Chondrocyte (in vitro differentiated cells): Measurements from ENCODE around the gene CXorf51B. TPM values are rescaled to one million over a fixed set of nuclear protein-coding genes. Genes with fewer than 3 reads are reported as not detected.
"Not testable (repeated sequence)": the region's sequence is repeated elsewhere in the genome, so short reads cannot be mapped to it uniquely, and the experiment has no call there.

Source experiments
- DNase-seq: peaks from one replicate; pipeline ENCODE4 v3.0.0; 2021; ENCODE audit warnings: mixed read lengths, low spot score
- H3K27ac Mint-ChIP-seq: one replicate; pipeline ENCODE4 v1.8.0; 2021; ENCODE audit warnings: mild to moderate bottlenecking, moderate library complexity, mixed read lengths; ENCODE audit not compliant: unreplicated experiment
- H3K27me3 Mint-ChIP-seq: 2 replicates; pipeline ENCODE4 v1.8.0; 2021; ENCODE audit warnings: low read depth, mixed read lengths
- H3K36me3 Mint-ChIP-seq: 2 replicates; pipeline ENCODE4 v1.8.0; 2021; ENCODE audit warnings: low read depth, mixed read lengths
- H3K4me1 Mint-ChIP-seq: 2 replicates; pipeline ENCODE4 v1.8.0; 2021; ENCODE audit warnings: low read depth, mild to moderate bottlenecking, mixed read lengths
- H3K4me3 Mint-ChIP-seq: one replicate; pipeline ENCODE4 v1.8.0; 2021; ENCODE audit warnings: mild to moderate bottlenecking, moderate library complexity, mixed read lengths; ENCODE audit not compliant: unreplicated experiment
- H3K9me3 Mint-ChIP-seq: 2 replicates; pipeline ENCODE4 v1.8.0; 2021; ENCODE audit warnings: low read depth, mixed read lengths
- CTCF ChIP-seq: fragments of 200-600 bp; sonication (generic); IDR thresholded peaks from 2 replicates; pipeline ENCODE4 v1.5.0; 2021; ENCODE audit warnings: antibody characterized with exemption, mild to moderate bottlenecking, moderate library complexity
- long read RNA-seq: library from polyadenylated mRNA; stranded (forward); transcript quantifications from one replicate; pipeline ENCODE4 v2.0.0, GENCODE V29; 2021
- total RNA-seq: library from RNA; stranded (reverse); gene quantifications from 3 replicates; pipeline ENCODE4 v1.2.1, GENCODE V29; 2021

Gene CXorf51B
- total RNA-seq, result not detected in 3 replicates
- long read RNA-seq, result 0 reads

GRCh38 chrX:146809471-146809870, at the start of gene CXorf51B:
CXorf51B (plus strand) TSS chrX:146809771; CDS start chrX:146809792, 21 bp downstream.
- H3K4me1 Mint-ChIP-seq, H3K9me3 Mint-ChIP-seq, DNase-seq, H3K36me3 Mint-ChIP-seq, H3K27ac Mint-ChIP-seq, H3K27me3 Mint-ChIP-seq, H3K4me3 Mint-ChIP-seq: not testable (repeated sequence)

GRCh38 chrX:146814644-146815043, 5.1 kb downstream of the CXorf51B start, which contains the start of gene CXorf51A:
CXorf51A (minus strand) TSS chrX:146814744; CDS start chrX:146814723, 21 bp downstream.
- H3K4me1 Mint-ChIP-seq, H3K27ac Mint-ChIP-seq, DNase-seq, H3K4me3 Mint-ChIP-seq, H3K36me3 Mint-ChIP-seq, H3K9me3 Mint-ChIP-seq, H3K27me3 Mint-ChIP-seq: not testable (repeated sequence)

- no peaks in the 10 kb centered on the region for H3K27me3 Mint-ChIP-seq
Observed at GRCh38 chrX:146831994-146832393, 22.4 kb downstream of the CXorf51B start.

GRCh38 chrX:146854281-146854680, 44.7 kb downstream of the CXorf51B start:
- Mint-ChIP-seq H3K27me3 (no peaks in the 10 kb centered on the region), H3K4me3 (no peak overlapping the region), H3K9me3 (peaks cover 50% of the 10 kb centered on the region), H3K4me1 (no peaks in the 10 kb centered on the region), H3K27ac (no peak overlapping the region), H3K36me3 (no peaks in the 10 kb centered on the region)
- no peak for DNase-seq
- TF ChIP-seq CTCF, result no peak

More at GRCh38 chrX:146831994-146832393, 22.4 kb downstream of the CXorf51B start:
- H3K36me3 Mint-ChIP-seq, result no peaks in the 10 kb centered on the region
- no peak for TF ChIP-seq CTCF
- no peaks in the 10 kb centered on the region for H3K4me1 Mint-ChIP-seq
- H3K4me3 Mint-ChIP-seq, result no peak overlapping the region
- H3K27ac Mint-ChIP-seq, result no peak overlapping the region
- no peak for DNase-seq
- peaks cover 22% of the 10 kb centered on the region for H3K9me3 Mint-ChIP-seq

Other genes starting within 250 kb of the CXorf51B start
- gene CXorf51A, start 5.0 kb downstream of the CXorf51B start, total RNA-seq, result not detected in 3 replicates